LNCAP (cell line): ENCODE data around the gene RHBDL3.

Source experiments
- CTCF ChIP-seq: fragments of 450-650 bp; IDR thresholded peaks from 2 replicates; pipeline ENCODE4 v1.5.1; 2017; ENCODE audit warnings: mild to moderate bottlenecking

The RHBDL3 gene

GRCh38 chr17:32277284-32277683 is 11.7 kb downstream of the RHBDL3 start:
- TF ChIP-seq CTCF = no peak

DNA sequence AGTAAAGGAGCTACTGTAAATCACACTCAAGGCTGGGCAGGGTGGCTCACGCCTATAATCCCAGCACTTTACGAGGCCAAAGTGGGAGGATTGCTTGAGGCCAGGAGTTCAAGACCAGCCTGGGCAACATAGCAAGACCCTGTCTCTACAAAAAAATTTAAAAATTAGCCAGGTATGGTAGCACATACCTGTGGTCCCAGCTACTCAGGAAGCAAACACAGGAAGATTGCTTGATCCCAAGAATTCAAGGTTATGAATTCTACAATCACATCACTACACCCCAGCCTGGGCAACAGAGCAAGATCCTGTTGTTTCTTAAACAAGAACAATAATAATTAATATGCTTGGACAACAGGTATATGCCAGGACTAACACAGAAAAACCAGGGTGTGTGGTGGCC is 13.2 kb downstream of the RHBDL3 start:
- TF ChIP-seq CTCF = no peak

DNA sequence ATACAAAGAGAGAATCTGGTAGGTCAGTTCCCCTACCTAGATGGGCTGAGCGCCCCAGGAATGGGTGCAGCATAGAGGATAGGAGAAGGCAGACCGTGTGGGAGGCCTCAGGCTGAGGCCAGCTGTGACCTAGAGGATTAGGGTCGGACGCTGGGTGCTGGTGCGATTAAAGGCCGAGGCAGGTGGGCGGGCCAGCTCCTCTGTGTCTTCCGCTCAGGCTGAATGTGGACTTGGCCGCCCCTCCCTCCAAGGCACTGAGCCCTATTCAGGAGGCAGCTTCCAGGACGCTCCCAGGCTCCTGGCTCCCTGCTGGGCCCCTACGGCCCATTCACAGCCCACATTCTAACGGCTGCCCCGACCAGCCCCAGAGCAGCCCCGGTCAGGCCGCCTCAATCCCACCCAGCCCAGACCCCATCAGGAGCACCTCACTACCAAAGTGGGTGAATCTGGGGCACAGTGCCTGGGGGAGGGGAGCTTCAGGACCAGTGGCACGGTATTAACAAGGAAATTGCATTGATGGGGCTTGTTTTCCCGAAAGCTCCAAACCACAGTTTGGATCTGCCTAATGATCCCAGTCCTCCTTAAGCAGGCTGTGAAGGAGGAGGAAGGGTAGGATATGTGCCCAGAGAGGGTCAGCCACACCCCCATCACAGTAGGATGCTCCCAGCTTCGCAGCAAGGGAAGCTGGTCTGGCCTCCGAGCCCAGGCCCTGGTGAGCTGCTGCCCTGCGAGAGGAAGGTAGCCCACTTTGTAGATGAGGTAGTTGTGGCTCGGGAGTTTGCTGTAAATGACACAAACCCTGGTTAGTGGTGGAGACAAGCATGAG is 14.5 kb downstream of the RHBDL3 start:
- TF ChIP-seq CTCF = no peak

DNA sequence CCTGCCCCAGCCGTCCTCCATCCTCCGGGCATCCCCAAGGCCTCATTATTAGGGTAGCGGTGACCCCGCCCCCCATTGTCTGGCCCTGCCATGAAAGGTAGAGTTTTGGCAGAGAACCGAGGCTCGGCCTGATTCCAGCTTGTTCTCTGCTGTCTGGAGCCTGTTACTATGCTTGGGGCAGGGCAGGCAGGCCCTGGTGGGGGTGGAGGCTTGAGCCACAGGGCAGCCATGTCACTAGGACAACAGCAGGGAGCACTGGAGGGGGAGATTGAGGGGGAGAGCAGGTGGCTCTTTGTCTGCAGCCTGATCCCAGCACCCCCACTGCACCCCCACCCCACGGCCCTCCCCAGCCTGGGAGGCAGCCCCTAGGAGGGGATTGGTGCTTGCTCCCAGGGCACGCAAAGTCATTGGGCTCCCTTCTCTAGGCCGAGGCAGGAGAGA is 15.4 kb downstream of the RHBDL3 start:
- TF ChIP-seq CTCF = no peak

DNA sequence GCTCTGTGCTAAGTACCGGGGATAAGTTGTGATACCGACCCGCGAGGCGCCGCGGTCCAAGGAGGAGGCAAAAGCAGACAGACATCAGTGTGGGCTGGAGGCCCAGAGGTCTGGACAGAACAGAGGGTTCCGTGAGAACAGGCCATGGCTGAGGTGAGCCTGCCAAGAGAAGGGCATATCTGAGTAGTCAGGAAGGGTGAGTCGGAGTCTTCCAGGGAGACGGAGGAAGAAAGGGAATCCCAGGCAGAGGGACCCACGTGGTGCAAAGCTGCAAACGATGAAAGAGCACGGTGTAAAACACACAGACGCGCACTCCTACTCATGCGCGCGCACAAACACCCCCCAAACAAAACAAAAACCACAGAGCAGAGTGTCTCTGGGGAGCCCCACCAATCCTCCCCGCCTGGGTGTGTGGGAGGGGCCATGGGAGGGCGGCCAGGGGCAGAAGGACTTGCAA is 18.1 kb downstream of the RHBDL3 start:
- no peak for TF ChIP-seq CTCF

DNA sequence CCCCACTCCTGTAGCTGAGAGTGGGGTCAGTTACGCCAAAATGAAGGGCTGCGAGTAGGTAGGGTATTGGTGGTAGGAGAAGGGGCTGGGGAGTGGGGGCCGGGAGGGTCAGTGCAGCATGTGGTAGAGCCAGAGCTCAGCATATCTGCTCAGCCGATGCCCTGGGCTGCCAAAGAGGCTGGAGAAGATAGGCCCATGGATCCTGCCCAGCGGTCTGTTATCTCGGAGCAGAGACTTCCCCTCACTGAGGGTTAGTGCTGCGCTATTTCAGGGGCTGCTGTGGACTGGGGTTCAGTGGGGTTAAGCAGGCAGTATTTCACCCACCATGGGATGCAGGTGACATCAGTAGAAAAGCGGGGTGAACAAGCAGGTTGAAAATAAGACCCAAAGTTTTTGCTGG is 19.7 kb downstream of the RHBDL3 start:
- TF ChIP-seq CTCF = no peak

- TF ChIP-seq CTCF = no peak
Measured at GRCh38 chr17:32285746-32286517, 20.3 kb downstream of the RHBDL3 start.
